Colonic mucosa (tissue), 4 donors: ENCODE results near the gene BYSL. TPM values are rescaled to one million over a fixed set of nuclear protein-coding genes. Genes with fewer than 3 reads are reported as not detected.

Experiments used
- DNase-seq: peaks from one replicate; pipeline ENCODE4 v3.0.0-alpha.2; 2020
- H3K27ac ChIP-seq: fragments of 200-600 bp; one replicate; pipeline ENCODE4 v1.8.0; 2021
- H3K27me3 ChIP-seq: fragments of 200-600 bp; one replicate; pipeline ENCODE4 v1.8.0; 2021
- H3K36me3 ChIP-seq: fragments of 200-600 bp; one replicate; pipeline ENCODE4 v1.8.0; 2021
- H3K4me1 ChIP-seq: fragments of 200-600 bp; one replicate; pipeline ENCODE4 v1.8.0; 2021; ENCODE audit warnings: mild to moderate bottlenecking
- H3K4me3 ChIP-seq: fragments of 200-600 bp; one replicate; pipeline ENCODE4 v1.8.0; 2021
- H3K9ac ChIP-seq, 2 donors: one replicate each; pipeline ENCODE4 v1.7.0; 2013; ENCODE audit warnings: control low read depth in 2 of 2, low read depth in 2 of 2, low read length in 2 of 2
- H3K9me3 ChIP-seq: fragments of 200-600 bp; one replicate; pipeline ENCODE4 v1.8.0; 2021
- CTCF ChIP-seq: fragments of 200-600 bp; IDR thresholded peaks from one replicate; pipeline ENCODE4 v1.8.0; 2022; ENCODE audit warnings: antibody characterized with exemption, mild to moderate bottlenecking
- intact Hi-C: fragments of 100-400 bp; cut with DNase I; formaldehyde crosslinking; loops from one replicate; pipeline ENCODE4 v1.14.1; 2022
- total RNA-seq, 2 donors: library from RNA; stranded (reverse); fragmentation: NEBNext Ultra II Directional in 1 of 2; extraction: Animal tissue kit (Norgen Biotek cat#: 25700) in 1 of 2; gene quantifications; one replicate each; pipeline ENCODE4 v1.2.1, GENCODE V29; 2021
- donor health status: healthy.
- donor health status: DM: no; HTN: no; CAD: no.
- donor health status: DM: no; HTN: no; CAD: no.

Gene BYSL
- total RNA-seq, 2 donors from 2014 or later: 10.4 to 16.4 TPM

GRCh38 chr6:41901882-41902519 is 19.3 kb upstream of the BYSL start:
- TF ChIP-seq CTCF: no peak
- no peaks in the 10 kb centered on the region for H3K27me3 ChIP-seq
- H3K4me3 ChIP-seq: no peak overlapping the region
- no peaks in the 10 kb centered on the region for H3K36me3 ChIP-seq
- H3K9ac ChIP-seq: no peak overlapping the region
- DNase-seq: peak; percentile 34
- intact Hi-C loops: no loop called here
- H3K4me1 ChIP-seq: no peaks in the 10 kb centered on the region
- H3K27ac ChIP-seq: no peak overlapping the region
- H3K9me3 ChIP-seq: no peaks in the 10 kb centered on the region

- DNase-seq: no peak
- H3K9me3 ChIP-seq: no peaks in the 10 kb centered on the region
- intact Hi-C loops: no loop called here
These were observed 11.6 kb upstream of the BYSL start for GRCh38 chr6:41909727-41910126.

GRCh38 chr6:41914343-41914742 is 7.0 kb upstream of the BYSL start:
- Histone ChIP-seq H3K4me1 (no peaks in the 10 kb centered on the region), H3K27ac (no peak overlapping the region), H3K9me3 (no peaks in the 10 kb centered on the region), H3K27me3 (no peaks in the 10 kb centered on the region), H3K4me3 (no peak overlapping the region), H3K36me3 (no peaks in the 10 kb centered on the region), H3K9ac (no peak overlapping the region)
- TF ChIP-seq CTCF: no peak
- intact Hi-C loops: no loop called here
- no peak for DNase-seq

More at GRCh38 chr6:41909727-41910126, 11.6 kb upstream of the BYSL start:
- Histone ChIP-seq H3K4me3 (no peak overlapping the region), H3K27me3 (no peaks in the 10 kb centered on the region), H3K36me3 (no peaks in the 10 kb centered on the region), H3K4me1 (no peaks in the 10 kb centered on the region), H3K27ac (no peak overlapping the region), H3K9ac (no peak overlapping the region)
- no peak for TF ChIP-seq CTCF

GRCh38 chr6:41914869-41915530 is 6.3 kb upstream of the BYSL start:
- TF ChIP-seq CTCF: no peak
- no peak overlapping the region for H3K9ac ChIP-seq
- H3K36me3 ChIP-seq: no peaks in the 10 kb centered on the region
- H3K27ac ChIP-seq: no peak overlapping the region
- DNase-seq: no peak
- no peaks in the 10 kb centered on the region for H3K9me3 ChIP-seq
- H3K27me3 ChIP-seq: no peaks in the 10 kb centered on the region
- H3K4me1 ChIP-seq: no peaks in the 10 kb centered on the region
- no peak overlapping the region for H3K4me3 ChIP-seq
- intact Hi-C loops: no loop called here

GRCh38 chr6:41917528-41917927 is 3.8 kb upstream of the BYSL start:
- Histone ChIP-seq H3K36me3 (no peaks in the 10 kb centered on the region), H3K9ac (no peak overlapping the region), H3K4me3 (no peak overlapping the region), H3K9me3 (no peaks in the 10 kb centered on the region), H3K27ac (no peak overlapping the region), H3K27me3 (no peaks in the 10 kb centered on the region), H3K4me1 (peaks cover 4% of the 10 kb centered on the region)
- no peak for TF ChIP-seq CTCF
- no peak for DNase-seq
- intact Hi-C loops: no loop called here
